HL-60 (cell line): ENCODE data around the gene PTPRN2.

Experiments
- CTCF ChIP-seq: IDR thresholded peaks from one replicate; pipeline ENCODE4 v1.5.1; 2011; ENCODE audit warnings: low read length, control low read depth, inconsistent platforms; ENCODE audit not compliant: insufficient read depth
- GABPA ChIP-seq: IDR thresholded peaks from 2 replicates; pipeline ENCODE4 v1.6.1; 2012; ENCODE audit warnings: low read depth
- POLR2AphosphoS5 ChIP-seq: IDR thresholded peaks from 2 replicates; pipeline ENCODE4 v1.6.1; 2012; ENCODE audit warnings: low read depth
- REST ChIP-seq: IDR thresholded peaks from 2 replicates; pipeline ENCODE4 v1.6.1; 2012; ENCODE audit warnings: low read depth; ENCODE audit not compliant: insufficient replicate concordance
- SPI1 ChIP-seq: IDR thresholded peaks from 2 replicates; pipeline ENCODE4 v1.6.1; 2012; ENCODE audit warnings: low read depth, mild to moderate bottlenecking, borderline replicate concordance

- TF ChIP-seq CTCF (no peak), POLR2AphosphoS5 (no peak), REST (no peak), GABPA (no peak), SPI1 (no peak)
Observed at GRCh38 chr7:157594306-157594705, 993.3 kb downstream of the PTPRN2 start.
